OCI-LY3 (cell line): Measurements from ENCODE around the gene PLA2G1B.

Experiments used
- EZH2phosphoT487 ChIP-seq: fragments of 200-600 bp; shearing (Covaris generic); IDR thresholded peaks from 2 replicates; pipeline ENCODE4 v1.6.1; 2018; ENCODE audit warnings: antibody characterized with exemption, mixed run types, low read depth
- TF ChIP-seq, protein P1 (sequence below): fragments of 200-600, 300-600 bp; sonication (generic); IDR thresholded peaks from 2 replicates; pipeline ENCODE4 v1.5.1; 2014; ENCODE audit warnings: antibody characterized with exemption, low read length, low read depth

DNA sequence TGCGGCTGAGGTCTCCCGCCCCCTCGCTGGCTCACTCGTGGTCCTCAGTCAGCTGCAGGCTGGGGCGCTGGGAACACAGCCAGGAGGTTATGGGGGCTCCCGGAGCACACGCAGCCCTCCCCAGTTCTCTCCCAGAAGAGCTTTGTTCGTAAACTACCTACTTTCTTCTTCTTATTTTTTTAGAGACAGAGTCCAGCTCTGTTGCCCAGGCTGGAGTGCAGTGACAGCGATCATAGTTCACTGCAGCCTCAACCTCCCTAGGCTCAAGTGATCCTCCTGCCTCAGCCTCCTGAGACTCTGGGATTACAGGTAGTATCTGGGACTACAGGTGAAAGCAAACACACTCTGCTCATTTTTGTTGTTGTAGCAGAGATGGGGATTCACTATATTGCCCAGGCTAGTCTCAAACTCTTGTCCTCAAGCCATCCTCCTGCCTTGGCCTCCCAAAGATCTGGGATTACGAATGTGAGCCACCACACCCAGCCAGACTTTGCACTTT, 15.5 kb upstream of the PLA2G1B start:
- TF ChIP-seq, protein P1, sequence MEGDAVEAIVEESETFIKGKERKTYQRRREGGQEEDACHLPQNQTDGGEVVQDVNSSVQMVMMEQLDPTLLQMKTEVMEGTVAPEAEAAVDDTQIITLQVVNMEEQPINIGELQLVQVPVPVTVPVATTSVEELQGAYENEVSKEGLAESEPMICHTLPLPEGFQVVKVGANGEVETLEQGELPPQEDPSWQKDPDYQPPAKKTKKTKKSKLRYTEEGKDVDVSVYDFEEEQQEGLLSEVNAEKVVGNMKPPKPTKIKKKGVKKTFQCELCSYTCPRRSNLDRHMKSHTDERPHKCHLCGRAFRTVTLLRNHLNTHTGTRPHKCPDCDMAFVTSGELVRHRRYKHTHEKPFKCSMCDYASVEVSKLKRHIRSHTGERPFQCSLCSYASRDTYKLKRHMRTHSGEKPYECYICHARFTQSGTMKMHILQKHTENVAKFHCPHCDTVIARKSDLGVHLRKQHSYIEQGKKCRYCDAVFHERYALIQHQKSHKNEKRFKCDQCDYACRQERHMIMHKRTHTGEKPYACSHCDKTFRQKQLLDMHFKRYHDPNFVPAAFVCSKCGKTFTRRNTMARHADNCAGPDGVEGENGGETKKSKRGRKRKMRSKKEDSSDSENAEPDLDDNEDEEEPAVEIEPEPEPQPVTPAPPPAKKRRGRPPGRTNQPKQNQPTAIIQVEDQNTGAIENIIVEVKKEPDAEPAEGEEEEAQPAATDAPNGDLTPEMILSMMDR = no peak
- no peak for TF ChIP-seq EZH2phosphoT487
